Stimulated activated CD8-positive, alpha-beta memory T cell treated with anti-CD3 and anti-CD28 coated beads, Interleukin-2, amount 100 ng/mL, for 48 hours (primary cell): Measurements from ENCODE around the gene SLAMF6.
"Not testable (repeated sequence)": the region's sequence is repeated elsewhere in the genome, so short reads cannot be mapped to it uniquely, and the experiment has no call there.

Source experiments
- DNase-seq, 2 donors: peaks; one replicate each; pipeline ENCODE4 v3.0.0-alpha.2; 2020; ENCODE audit warnings: low read depth in 2 of 2

SLAMF6 gene

DNA sequence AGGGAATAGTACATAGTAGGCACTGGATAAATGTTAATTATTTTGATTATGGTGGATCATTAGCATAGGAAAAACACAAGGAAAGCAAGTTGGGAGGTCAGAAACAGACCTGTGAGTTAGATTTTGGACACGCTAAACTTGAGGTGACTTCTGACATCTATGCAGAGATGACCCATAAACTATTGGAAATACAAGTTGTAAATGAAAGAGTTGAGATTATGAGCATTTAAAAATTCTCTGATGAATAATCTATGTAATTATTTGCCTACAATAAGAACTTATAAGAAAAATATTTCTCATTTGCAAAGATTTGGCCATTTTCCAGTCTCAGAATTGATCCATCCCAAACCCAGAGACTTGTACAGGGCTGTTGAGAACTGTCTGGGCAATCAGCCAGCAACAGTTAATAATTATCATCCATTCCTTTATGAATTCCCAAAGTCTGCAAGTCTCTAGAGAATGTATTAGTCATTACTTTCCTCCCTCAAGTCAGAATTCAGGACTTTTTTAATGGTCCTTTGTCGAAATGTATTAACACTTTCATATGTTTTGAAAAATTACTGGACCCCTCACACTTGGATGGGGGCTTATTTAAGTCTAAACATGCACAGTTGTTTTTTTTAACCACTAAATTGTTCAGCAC is 19.4 kb upstream of the SLAMF6 start:
- no peak for DNase-seq

DNA sequence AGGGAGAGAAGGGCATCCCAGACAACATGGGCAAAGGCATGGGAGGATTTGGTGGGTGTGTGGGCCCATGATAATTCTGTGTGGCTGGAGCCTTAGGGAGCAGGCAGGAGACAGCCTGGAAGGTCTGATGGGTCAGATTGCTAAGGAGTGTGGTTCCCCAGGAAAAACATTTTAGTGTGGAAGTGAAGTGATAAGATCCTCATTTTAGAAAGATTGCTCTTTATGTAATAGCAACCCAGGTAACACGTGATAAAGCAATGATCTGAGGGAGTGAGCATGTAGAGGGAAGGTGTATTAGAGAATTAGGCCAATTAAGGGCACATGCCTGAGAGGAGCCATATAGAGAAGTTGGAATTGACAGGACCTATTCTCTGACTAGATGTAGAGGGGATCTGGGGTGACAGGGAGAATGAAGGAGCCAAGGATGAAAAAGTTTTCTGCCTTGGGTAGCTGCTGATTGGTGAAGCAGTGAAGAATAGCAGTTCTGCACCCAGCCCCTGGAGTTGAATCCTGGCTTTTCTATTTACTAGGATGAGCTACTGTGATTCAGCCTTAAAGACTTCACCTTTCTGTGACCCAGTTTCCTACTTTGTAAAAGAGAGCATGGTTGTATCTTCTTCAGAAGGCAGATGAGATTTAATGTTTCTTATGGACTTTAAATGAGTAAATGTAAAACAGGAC is 18.7 kb upstream of the SLAMF6 start:
- DNase-seq = no peak

DNA sequence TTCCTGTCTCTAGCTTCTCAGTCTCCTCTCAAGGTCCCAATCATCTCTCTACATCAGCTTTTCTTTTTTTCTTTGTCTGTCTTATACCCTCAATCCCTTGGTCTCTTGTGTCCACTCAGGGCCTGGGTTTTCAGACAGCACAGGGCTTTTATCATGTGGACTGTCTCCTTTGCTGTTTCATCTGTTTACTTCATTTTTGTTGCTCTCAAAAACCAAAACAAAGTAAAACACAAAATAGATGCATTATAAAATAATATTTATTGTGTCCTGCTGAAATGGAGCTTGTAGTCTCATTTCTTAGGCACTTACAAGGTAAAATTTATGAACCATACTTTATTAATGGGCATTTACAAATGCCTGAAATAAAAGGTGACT is 17.8 kb upstream of the SLAMF6 start:
- no peak for DNase-seq

DNA sequence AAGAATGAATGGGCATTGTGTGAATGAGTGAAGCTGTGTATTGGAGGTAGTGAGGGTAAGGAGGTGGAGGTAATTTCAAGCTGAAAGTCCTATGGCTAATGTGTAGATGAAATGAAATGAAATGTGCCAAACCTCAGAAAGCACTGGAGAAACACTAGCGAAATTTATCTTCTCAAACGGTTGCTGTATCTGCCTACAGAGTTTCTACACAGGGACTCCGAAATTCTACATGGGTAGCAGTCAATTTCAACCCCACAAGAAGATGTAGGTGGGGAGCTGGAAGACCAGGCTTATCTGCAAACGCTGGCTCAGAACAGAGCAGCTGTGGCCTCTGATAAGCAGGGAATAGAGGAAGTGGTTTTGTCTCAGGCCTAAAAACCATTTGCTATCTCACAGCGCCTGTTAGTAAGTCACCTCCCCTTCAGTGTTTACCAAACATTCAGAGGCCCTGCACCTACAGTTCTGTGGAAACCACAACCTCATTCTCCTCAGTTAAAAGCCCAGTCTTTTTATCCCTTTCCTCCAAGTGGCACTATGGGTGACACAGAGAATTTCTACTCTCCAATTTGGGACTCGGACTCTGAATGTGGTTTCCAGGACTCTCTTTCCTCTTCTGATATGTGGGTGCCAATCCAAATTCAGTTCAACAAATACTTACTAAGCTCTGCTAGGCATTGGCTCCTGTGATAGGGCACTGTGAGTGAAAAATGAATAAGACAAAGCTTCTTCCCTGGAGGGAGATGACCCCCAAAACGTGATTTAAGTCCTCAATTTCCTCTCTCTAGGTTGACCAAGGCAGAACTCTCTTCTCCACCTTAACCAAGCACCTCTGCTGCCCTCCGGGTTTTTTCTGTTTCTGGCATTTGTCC is 17.2 kb upstream of the SLAMF6 start:
- DNase-seq = peak in 1 of 2 donors; percentile 33

DNA sequence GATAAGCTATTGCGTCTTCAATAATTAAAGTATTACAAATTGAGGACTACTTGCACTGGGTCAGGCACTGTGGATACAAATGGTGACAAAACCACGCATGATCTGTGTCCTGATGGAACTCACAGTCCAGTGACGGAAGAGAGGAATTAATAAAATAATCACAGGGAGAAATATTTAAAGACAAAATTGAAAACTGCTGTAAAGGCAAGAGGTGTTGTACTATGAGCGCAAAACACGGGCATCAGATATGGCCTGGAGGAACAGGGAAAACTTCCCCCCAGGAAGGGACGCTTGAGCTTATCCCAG is 16.6 kb upstream of the SLAMF6 start:
- no peak for DNase-seq

DNA sequence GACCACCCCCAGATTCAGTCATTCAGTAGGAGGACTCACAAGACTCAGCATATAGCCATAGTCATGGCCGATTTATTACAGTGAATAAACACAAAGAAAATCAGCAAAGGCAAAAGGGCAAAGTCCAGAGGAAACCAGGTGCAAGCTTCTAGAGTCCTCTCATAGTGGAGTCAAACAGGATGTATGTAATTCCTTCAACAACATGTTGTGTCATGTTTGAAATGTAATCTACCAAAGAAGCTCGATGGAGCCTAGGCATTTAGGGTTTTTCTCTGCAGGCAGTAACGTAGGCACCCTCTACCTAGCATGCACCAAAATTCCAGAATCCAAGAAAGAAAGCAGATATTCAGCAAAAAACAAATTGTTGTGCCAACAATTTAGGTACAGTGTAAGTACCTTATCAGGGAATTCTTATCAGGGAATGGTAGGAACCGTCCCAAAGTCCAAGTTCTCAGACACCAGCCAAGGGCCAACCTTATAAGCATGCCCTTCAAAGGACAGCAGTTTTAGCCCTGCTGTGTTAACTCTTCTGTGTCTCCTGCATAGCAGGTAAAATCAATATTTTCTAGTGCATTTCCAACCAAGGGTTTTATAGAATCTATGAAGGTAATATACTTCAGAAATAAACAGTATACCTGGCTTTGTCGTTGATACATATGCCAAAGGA is 16.1 kb upstream of the SLAMF6 start:
- no peak for DNase-seq

DNA sequence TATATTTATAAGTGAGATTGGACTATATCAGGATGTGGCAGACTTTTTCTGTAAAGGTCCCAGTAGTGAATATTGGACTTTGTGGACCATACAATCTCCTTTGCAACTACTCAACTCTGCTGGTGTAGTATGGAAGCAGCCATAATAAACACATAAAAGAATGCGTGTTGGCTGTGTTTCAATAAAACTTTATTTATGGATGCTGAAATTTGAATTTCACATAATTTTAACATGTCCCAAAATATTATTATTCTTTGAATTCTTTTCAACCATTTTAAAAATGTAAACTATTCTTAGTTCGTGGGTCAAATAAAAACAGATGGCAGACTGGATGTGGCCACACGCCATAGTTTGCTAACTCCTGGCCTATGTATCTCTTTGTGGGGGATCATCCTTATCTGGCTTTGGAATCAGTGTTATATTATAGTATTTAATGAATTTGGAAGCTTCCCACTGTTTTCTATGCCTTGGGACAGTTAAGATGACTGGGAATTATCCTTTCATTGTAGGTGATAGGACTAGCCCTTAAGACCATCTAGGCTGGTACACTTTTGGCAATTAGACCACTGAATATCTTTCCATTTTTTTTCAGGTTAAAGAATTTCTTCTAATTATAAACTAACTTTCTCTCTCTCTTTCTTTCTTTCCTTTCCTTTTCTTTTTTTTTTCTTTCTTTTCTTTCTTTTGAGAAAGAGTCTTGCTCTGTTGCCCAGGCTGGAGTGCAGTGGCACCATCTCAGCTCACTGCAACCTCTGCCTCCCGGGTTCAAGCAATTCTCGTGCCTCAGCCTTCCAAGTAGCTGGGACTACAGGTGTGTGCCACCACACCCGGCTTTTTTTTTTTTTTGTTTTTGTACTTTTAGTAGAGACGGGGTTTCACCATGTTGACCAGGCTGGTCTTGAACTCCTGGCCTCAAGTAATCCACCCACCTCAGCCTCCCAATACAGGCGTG is 14.9 kb upstream of the SLAMF6 start:
- DNase-seq = no peak

DNA sequence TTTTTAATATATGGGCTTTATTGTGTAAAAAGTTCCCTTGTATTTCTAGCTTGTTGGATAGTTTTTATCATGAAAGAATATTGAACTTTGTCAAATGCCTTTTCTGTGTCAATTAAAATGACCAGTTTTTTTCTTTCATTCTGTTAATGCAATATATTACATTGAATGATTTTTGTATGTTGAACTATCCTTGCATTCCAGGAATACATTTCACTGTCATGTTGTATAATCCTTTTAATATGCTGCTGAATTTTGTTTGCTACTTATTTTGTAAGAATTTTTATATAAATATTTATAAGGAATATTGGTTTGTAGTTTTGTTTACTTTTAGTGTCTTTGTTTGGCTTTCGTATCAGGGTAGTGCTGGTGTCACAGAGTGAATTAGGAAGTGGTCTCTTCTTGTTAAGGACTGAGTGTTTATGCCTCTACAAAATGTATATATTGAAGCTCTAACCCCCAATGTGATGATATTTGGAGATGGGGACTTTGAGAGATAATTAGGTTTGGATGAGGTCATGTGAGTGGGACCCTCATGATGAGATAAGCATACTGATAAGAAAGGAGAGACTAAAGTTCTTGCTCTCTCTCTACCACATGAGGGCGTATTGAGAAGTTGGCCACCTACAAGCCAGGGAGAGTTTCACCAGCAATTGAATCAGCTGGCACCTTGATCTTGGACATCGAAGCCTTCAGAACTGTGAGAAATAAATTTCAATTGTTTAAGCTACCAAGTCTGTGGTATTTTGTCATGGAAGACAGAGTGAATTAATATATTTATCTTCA is 12.0 kb upstream of the SLAMF6 start:
- DNase-seq = no peak

DNA sequence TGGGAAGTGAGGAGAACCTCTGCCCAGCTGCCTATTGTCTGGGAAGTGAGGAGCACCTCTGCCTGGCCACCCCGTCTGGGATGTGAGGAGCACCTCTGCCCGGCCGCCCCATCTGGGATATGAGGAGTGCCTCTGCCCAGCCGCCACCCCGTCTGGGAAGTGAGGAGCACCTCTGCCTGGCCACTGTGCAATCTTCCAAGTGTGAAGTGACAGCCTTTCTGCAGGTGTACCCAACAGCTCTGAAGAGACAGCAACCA is 9.4 kb upstream of the SLAMF6 start:
- DNase-seq = not testable (repeated sequence)

DNA sequence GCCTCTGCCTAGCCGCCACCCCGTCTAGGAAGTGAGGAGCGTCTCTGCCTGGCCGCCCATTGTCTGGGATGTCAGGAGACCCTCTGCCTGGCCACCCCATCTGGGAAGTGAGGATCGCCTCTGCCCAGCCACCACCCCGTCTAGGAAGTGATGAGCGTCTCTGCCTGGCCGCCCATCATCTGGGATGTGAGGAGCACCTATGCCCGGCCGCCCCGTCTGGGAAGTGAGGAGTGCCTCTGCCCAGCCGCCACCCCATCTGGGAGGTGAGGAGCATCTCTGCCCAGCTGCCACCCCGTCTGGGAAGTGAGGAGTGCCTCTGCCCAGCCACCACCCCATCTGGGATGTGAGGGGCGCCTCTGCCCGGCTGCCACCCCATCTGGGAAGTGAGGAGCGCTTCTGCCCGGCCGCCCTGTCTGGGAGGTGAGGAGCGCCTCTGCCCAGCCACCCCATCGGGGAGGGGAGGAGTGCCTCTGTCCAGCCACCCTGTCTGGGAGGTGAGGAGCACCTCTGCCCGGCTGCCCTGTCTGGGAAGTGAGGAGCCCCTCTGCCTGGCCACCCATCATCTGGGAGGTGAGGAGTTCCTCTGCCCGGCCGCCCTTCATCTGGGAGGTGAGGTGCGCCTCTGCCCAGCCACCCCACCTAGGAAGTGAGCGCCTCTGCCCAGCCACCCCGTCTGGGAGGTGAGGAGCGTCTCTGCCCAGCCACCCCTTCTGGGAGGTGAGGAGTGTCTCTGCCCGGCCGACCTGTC is 8.9 kb upstream of the SLAMF6 start:
- DNase-seq = not testable (repeated sequence)

DNA sequence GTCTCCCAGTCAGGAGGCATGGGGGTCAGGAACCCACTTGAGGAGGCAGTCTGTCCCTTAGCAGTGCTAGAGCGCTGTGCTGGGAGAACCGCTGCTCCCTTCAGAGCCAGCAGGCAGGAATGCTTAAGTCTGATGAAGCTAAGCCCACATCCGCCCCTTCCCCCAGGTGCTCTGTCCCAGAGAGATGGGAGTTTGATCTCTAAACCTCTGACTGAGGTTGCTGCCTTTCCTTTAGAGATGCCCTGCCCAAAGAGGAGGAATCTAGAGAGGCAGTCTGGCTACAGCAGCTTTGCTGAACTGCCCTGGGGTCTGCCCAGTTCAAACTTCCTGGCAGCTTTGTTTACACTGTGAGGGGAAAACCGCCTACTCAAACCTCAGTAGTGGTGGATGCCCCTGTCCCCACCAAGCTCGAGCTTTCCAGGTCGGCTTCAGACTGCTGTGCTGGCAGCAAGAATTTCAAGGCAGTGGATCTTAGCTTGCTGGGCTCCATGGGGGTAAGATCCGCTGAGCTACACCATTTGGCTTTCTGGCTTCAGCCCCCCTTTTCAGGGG is 6.4 kb upstream of the SLAMF6 start:
- not testable (repeated sequence) for DNase-seq

DNA sequence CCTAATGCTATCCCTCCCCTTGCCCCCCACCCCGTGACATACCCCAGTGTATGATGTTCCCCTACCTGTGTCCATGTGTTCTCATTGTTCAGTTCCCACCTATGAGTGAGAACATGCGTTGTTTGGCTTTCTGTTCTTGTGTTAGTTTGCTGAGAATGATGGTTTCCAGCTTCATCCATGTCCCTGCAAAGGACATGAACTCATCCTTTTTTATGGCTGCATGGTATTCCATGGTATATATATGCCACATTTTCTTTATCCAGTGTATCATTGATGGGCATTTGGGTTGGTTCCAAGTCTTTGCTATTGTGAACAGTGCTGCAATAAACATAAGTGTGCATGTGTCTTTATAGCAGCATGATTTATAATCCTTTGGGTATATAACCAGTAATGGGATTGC is 734 bp upstream of the SLAMF6 start:
- not testable (repeated sequence) for DNase-seq

DNA sequence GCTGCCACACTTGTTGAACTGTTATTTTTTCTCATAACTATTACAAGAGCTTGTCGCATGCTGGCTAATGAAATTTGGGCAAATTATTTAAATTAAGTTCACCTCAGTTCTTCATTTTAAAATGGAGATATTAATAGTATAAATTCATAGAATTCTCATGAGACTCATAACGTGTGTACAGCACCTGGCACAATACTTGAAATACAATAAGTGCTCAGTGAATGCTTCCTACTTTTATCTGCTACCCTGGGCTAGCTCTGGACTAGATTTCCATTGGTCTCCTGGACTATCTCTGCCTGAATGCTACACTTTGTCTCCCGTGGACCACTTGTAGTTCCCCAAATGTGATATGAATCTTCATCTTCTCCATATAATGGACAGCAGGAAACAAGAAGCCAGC is 919 bp downstream of the SLAMF6 start:
- no peak for DNase-seq

DNA sequence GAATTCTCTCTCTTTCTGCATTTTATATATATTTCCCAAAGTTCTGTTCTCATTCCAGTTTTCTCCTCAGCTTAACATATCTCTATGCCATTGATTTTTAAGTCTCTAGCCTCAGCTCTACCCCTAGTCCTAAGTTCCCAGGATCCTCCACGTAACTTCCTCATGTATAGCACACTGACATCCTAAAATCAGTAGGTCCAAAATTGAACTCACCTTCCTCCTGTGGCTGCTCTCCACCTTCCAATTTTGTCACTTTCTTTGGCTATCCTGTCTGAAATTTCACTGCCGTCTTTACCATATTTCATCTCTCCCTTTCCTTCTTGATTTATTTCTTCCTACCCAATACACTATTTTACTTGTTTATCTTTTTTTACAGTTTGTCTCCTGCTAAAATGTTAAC is 1.5 kb downstream of the SLAMF6 start:
- DNase-seq = no peak

DNA sequence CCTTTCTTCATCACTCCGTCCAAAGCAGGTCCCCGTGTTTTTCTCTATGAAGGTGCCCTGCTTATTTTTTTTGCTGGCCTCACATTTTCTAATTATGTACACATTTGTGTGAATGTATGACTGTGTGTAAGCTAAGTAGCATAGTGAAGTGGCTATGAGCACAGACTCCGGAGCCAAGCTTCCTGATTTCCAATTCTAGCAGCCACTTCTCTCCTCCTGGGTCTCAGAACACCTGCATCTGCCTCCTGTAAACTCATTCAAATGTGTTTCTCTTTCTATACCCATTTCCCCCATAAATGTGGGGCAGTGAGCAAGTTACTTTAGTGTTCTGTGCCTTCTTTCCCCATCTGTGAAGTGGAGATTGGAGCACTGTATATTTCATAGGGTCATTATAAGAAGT is 2.1 kb downstream of the SLAMF6 start:
- no peak for DNase-seq

DNA sequence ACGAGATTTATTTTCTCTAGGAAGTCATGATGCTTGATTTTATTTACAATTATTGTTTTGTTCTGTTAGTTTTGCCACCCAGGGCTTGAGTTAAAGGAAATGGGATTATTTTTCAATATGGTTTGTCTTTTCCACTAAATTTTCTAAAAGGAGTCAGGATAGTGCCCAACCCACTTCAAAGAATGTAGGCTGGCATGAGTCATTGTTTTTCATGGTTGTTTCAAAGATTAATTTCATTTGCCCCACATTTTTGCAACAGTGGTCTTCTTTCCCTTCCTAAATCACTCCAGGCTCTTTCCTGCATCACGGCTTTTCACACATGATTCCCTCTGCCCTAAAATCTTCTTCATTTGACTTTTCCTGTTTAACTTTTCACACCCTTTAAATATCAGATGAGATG is 2.5 kb downstream of the SLAMF6 start:
- no peak for DNase-seq

DNA sequence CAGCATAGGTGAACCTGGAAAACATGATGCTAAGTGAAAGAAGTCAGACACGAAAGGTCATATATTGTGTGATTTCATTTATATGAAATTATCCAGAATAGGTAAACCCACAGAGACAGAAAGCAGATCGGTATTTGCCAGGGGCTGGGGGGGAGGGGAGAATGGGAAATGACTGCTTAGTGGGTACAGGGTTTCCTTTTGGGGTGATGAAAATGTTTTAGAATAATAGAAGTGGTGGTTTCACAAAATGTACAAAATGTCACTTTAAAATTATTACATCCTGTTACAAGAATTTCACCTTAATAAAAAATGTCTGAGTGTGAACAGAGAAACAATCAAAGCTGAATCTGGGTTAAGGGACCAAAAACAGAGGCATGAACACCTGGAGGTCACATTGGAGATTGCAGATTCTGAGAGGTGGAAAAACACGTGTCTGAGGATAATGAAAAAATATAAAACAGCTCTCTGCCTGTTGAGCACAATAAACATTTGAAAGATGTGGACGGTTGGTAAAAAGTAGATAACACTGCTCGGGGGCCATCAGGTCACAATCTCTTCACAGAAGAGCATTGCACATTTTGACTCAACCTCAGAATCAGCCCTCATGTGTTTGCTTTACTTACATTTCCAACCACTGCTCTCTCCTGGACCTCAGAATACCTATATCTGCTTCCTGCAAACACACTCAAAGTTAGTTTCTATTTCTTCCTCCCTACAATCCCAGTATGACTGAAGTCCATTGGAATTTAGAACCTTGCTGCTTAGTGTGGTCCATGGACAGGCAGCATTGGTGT is 3.2 kb downstream of the SLAMF6 start:
- DNase-seq = no peak

DNA sequence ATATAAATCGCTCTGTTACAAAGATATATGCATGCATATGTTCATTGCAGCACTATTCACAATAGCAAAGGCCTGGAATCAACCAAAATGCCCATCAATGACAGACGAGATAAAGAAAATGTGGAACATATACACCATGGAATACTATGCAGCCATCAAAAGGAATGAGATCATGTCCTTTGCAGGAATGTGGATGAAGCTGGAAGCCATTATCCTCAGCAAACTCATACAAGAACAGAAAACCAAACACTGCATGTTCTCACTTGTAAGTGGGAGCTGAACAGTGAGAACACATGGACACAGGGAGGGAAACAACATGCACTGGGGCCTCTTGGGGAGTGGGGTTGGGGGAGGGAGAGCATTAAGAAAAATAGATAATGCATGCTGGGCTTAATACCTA is 5.5 kb downstream of the SLAMF6 start:
- DNase-seq = not testable (repeated sequence)

DNA sequence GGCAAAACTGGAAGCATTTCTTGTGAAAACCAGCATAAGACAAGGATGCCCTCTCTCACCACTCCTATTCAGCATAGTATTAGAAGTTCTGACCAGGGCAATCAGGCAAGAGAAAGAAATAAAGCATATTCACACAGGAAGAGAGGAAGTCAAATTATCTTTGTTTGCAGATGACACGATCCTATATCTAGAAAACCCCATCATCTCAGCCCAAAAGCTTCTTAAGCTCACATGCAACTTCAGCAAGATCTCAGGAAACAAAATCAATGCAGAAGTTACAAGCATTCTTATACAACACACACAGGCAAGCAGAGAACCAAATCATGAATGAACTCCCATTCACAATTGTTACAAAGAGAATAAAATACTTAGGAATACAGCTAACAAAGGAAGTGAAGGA is 7.1 kb downstream of the SLAMF6 start:
- not testable (repeated sequence) for DNase-seq
